ELR (cell line): ENCODE data around the gene CREB5.
A peak's percentile ranks its signal among the peaks of the same experiment; 100 is the strongest.

Experiments
- DNase-seq: peaks from one replicate; pipeline ENCODE4 v3.0.0-alpha.2; 2015; ENCODE audit warnings: low read depth

CREB5 gene

DNA sequence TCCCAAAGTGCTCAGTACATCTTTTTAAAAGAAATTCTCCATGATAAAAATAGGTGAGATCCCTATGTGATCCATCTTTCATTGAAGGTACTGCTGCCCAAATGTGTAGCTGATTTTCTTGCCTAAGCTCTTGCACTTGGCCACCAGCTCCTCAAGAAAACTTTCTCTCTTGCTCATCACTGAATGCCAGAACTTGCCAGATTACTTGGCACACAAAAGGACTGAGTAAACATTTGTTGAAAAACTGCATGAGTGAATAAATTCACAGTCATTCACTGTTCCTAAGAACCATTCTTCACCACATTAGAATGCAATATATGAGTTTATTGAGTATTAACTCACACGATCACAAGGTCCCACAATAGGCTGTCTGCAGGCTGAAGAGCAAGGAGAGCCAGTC is 445.9 kb downstream of the CREB5 start:
- DNase-seq = peak; percentile 50

DNA sequence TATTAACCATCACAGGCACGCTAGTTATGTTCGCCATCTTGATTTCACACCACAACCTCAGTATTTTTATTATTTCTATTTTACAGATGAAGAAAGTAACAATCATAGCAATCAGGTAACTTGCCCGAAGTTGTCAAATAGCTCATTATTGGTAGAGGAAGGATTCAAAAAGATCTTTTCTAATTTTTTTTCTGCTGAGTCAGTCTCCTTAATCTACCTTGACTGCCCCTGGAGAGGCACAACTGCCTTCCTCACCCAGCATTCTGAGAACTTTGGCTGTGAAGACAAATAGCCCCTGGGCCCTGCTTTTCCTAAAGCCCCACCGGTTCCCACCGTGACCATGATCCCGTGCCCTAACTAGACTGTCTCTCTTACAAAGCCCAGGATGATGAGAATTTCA is 446.6 kb downstream of the CREB5 start:
- no peak for DNase-seq

DNA sequence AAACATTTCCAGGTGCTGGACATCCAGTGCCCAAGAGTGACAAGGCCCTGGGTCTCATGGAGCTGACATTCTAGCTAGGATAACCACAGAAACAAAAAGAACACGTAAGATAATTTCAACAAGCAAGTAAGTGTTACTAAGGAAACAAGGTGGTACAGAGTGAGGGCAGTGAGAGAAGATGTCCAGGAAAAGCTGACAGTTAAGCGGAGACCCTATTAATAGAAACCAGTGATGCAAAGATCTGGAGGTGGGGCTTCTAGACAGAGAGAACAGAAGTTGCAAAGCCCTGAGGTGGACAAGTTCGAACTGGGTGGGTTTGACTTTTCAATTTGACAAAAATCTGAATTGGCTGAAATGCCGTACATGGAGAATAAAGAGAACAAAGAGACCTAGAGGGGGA is 449.5 kb downstream of the CREB5 start:
- no peak for DNase-seq

DNA sequence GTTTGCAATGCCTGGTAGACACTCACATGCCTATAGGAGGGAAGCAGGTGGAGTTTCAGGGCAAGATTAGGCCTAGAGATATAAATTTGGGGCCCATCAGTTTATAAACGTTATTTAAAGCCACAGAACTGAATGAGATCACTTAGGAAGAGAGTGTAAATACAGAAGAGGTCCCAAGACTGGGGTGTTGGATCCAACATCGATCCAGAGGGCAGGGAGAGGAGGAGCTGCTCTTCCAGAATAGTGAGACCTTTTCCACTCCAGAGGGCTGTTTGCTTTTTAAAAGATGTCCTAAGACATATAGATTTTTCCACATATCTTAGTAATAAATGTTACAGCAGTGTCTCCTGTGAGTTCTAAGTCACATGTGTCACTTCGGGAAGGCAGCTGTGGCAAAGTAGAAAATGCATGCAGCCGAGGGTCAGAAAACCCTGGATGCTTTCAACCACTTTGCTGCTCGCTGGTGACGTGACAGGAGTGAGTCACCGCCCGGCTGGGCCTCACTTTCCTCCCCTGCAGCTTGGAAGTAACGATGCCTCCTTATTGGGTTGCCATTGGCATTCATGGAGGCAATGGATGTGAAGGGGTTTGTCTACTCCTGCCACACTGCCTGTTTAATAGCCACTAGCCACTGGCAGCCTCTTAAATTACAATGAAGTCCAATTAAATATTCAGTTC is 450.4 kb downstream of the CREB5 start:
- peak; percentile 40 for DNase-seq

DNA sequence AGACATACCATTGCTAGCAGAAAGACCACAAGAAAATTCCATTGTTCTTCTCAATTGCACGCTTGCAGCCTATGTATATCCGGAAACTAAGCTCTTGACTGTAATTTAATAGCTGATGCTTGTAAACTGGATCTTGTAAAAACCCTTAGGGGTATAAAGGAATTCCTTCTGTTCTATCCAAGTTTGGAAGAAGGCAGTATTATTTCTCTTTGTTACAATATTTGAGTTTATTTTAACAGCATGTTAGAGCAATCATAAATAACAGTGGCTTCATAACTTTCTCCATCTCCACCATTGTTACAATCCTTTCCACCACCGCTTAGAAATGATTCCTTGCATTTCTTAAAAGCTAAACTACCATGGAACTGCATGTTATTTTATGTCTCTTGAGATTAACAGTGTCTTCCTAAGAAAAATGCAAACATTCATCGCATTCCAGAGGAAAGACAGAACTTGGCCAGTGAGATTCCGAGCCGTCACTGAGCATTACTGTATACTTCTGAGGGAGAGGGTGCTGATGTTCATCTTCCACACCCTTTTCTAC is 453.4 kb downstream of the CREB5 start:
- DNase-seq = no peak

DNA sequence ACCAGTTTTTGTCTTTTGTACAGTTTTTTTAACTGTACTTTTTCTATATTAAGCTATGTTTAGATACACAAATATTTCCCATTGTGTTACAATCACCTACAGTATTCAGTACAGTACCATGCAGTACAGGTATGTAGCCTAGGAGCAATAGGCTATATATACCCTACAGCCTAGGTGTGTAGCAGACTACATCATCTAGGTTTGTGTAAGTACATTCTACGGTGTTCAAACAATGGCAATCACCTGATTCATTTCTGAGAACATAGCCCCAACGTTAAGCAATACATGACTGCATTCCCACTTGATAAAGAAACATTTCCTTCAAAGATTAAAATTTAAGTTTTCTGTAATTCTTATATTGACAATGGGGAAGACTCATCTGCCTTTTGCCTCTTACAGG is 456.4 kb downstream of the CREB5 start:
- DNase-seq = no peak

DNA sequence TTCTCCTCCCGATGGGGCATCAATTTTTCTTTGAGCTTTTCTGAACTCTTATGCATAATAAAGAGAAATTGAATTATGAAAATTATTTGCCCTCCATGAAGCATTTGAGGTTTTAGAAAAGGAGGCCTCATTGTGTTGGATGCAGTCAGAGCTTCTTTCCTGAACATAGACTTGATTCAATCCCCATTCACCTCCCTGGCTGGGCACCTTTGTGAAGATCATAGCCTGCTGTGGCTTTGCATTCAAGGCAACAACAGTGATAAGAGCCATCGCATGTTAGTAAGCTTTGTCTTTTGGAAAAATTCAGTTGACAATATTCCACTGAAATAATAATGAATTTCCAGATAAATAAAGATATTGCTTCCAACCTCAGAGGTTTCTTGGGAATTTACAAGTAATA is 458.8 kb downstream of the CREB5 start:
- DNase-seq = no peak

DNA sequence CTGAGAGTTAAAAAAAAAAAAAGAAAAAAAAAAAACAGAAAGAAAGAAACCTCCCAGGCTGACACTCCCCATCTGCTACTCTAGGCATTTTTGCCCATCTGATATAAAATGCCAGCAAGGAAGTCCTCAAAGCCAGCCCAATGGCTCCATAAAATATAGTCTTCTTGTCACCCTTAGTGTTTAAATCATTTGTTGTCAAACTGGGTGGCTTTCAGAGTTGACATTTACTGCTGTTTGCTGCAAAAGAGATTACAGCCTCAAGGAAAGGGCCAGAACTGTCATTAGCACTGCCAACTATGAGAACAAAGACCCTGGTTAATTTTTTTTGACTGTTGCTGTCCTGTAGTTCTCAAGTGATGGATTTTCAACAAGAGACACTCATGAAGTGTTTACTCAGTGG is 459.3 kb downstream of the CREB5 start:
- DNase-seq = no peak

DNA sequence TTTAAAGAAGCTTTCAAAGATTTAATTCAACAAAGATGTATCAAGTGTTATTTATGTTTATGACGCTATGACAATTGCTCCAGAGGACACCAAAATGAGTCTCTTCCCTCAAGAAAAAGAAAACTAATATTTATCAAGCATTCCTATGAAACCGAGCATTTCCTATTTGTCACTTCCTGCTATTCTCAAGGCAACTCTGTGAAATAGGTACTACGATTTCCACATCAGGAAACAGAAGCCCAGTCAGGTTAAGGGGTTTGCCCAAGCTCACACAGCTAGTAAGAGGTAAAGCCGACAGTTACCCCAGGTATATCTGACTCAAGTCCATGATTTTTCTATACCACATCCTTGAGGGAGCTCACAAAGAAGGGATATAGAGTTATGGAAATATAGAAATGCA is 459.9 kb downstream of the CREB5 start:
- DNase-seq = peak; percentile 61

DNA sequence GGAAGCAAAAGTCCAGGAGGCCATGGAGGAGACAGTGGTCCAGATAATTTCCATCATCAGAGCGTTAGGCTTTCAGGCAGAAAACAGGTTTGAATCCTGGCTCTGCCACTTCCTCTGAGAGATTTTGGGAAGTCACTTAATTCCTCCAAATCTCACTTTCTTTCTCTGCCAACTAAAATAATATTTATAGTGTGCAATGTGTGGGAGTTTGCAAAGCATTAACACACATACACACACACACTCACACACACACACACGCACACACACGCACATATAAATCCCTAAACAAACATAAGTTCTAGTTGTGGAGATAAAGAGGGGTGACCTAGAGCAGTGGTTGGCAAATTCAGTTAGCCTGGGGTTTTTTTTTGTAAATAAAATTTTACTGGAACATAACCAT is 461.0 kb downstream of the CREB5 start:
- no peak for DNase-seq

DNA sequence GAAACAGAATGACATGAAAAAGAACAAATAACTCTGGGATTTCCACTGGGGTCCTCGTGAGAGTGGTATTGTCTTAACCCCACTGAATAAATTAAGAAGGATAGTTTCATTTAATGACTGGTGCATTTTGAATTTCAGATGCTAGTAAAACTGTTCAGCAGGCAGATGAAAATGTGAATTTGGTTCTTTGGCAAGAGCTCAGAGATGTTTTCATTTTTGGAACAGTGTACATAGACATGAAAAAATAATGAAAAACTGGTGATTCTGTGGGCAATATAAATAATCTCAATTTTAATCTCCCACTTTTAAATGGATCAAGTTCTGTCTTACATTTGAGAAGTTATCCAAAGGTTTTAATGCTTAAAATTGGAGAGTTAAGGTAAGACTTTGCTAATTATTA is 461.7 kb downstream of the CREB5 start:
- no peak for DNase-seq
